ENCODE data around the gene APOD.

DNA sequence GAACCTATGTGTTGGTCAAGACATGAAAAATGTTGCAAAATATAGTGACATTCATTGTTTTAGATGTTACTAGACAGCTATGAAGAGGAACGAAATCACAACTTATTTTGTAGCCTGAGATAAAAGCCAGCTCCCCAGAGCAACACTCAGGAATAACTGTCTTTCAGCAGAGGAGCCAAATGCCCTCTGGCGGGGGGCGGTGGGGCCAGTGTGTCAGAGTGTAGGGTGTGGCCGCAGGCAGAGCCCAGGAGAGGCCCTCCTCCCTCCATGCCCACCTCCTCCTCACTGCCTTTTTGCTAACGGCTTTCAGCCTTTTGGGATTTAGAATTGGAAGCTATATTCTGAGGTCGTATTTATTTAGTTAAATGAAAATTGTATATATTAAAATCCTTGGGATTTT, 16.9 kb downstream of the APOD start:
- TF ChIP-seq, protein P1, sequence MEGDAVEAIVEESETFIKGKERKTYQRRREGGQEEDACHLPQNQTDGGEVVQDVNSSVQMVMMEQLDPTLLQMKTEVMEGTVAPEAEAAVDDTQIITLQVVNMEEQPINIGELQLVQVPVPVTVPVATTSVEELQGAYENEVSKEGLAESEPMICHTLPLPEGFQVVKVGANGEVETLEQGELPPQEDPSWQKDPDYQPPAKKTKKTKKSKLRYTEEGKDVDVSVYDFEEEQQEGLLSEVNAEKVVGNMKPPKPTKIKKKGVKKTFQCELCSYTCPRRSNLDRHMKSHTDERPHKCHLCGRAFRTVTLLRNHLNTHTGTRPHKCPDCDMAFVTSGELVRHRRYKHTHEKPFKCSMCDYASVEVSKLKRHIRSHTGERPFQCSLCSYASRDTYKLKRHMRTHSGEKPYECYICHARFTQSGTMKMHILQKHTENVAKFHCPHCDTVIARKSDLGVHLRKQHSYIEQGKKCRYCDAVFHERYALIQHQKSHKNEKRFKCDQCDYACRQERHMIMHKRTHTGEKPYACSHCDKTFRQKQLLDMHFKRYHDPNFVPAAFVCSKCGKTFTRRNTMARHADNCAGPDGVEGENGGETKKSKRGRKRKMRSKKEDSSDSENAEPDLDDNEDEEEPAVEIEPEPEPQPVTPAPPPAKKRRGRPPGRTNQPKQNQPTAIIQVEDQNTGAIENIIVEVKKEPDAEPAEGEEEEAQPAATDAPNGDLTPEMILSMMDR (IDR thresholded peaks at IDR 0.05), result no peak
- TF ChIP-seq POLR2AphosphoS5 (IDR thresholded peaks at IDR 0.05; ENCODE audit: low read depth, low read length), result no peak
- TF ChIP-seq, protein P2, sequence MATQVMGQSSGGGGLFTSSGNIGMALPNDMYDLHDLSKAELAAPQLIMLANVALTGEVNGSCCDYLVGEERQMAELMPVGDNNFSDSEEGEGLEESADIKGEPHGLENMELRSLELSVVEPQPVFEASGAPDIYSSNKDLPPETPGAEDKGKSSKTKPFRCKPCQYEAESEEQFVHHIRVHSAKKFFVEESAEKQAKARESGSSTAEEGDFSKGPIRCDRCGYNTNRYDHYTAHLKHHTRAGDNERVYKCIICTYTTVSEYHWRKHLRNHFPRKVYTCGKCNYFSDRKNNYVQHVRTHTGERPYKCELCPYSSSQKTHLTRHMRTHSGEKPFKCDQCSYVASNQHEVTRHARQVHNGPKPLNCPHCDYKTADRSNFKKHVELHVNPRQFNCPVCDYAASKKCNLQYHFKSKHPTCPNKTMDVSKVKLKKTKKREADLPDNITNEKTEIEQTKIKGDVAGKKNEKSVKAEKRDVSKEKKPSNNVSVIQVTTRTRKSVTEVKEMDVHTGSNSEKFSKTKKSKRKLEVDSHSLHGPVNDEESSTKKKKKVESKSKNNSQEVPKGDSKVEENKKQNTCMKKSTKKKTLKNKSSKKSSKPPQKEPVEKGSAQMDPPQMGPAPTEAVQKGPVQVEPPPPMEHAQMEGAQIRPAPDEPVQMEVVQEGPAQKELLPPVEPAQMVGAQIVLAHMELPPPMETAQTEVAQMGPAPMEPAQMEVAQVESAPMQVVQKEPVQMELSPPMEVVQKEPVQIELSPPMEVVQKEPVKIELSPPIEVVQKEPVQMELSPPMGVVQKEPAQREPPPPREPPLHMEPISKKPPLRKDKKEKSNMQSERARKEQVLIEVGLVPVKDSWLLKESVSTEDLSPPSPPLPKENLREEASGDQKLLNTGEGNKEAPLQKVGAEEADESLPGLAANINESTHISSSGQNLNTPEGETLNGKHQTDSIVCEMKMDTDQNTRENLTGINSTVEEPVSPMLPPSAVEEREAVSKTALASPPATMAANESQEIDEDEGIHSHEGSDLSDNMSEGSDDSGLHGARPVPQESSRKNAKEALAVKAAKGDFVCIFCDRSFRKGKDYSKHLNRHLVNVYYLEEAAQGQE (IDR thresholded peaks at IDR 0.05; ENCODE audit: insufficient read depth in 1 of 2, low read depth in 2 of 2, low read length in 1 of 2), result no peak
- TF ChIP-seq TCF7L2 (IDR thresholded peaks at IDR 0.05; ENCODE audit: low read depth, low read length), result no peak
- no peak for TF ChIP-seq SIN3A (IDR thresholded peaks at IDR 0.05; ENCODE audit: borderline replicate concordance, insufficient read depth, low read depth, low read length)

Data from Panc1 (cell line).